ENCODE data around the gene ADGRL3. TPM values are rescaled to one million over a fixed set of nuclear protein-coding genes. Genes with fewer than 3 reads are reported as not detected.

Gene ADGRL3
- total and polyA plus RNA-seq, 4 donors: 0.07 to 1.7 (median 0.82) TPM

DNA sequence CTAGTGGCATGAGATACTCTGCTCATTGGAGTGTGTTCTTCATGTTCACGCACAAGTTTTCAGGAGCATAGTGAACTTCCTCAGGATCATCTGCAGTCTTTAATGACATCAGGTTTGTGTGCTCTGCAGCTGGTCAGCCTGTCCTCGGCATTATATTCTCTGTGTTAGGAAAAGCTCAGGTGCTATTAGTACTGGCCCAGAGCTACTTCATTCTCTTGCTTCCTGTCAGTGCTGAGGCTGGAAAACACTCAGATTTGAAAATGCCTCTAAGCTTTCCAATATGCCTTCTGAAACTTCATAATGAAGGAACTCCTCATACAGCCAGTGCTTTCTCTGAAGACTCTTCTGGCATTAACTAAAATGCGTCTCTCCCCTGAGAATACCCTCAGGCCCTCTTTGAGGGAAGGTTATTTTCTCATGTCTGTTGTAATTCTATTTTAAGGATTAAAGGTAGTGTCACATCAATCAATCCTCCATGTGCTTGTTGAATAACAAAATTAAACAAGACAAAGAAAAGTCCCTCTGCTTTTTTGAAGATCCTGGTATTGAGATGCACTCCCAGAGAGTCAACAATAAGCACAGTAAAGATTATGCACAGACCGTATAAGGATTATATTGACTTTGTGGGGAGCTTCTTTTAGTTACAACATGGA lies 666.4 kb downstream of the ADGRL3 start:
- Histone ChIP-seq H3K4me1 (ENCODE audit: control insufficient read depth in 4 of 4, insufficient read depth in 4 of 4, low read length in 3 of 4) (no peaks in the 10 kb centered on the region), H3K36me3 (ENCODE audit: control insufficient read depth in 4 of 4, insufficient read depth in 3 of 4, low read depth in 1 of 4, low read length in 3 of 4) (no peaks in the 10 kb centered on the region), H3K27me3 (ENCODE audit: control insufficient read depth in 4 of 4, insufficient read depth in 4 of 4, low read length in 3 of 4) (no peaks in the 10 kb centered on the region), H3K27ac (ENCODE audit: low read depth in 1 of 2, low read length in 2 of 2) (no peak overlapping the region), H3K4me3 (ENCODE audit: low read depth in 1 of 3, low read length in 3 of 3) (no peak overlapping the region), H3K9me3 (ENCODE audit: control insufficient read depth in 4 of 4, low read length in 3 of 4) (no peaks in the 10 kb centered on the region), H3K9ac (ENCODE audit: low read depth in 1 of 2, low read length in 2 of 2) (no peak overlapping the region)
- DNase-seq (ENCODE audit: low spot score): no peak
- TF ChIP-seq, protein P1, sequence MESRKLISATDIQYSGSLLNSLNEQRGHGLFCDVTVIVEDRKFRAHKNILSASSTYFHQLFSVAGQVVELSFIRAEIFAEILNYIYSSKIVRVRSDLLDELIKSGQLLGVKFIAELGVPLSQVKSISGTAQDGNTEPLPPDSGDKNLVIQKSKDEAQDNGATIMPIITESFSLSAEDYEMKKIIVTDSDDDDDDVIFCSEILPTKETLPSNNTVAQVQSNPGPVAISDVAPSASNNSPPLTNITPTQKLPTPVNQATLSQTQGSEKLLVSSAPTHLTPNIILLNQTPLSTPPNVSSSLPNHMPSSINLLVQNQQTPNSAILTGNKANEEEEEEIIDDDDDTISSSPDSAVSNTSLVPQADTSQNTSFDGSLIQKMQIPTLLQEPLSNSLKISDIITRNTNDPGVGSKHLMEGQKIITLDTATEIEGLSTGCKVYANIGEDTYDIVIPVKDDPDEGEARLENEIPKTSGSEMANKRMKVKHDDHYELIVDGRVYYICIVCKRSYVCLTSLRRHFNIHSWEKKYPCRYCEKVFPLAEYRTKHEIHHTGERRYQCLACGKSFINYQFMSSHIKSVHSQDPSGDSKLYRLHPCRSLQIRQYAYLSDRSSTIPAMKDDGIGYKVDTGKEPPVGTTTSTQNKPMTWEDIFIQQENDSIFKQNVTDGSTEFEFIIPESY (IDR thresholded peaks at IDR 0.05): no peak
- TF ChIP-seq, protein P2, sequence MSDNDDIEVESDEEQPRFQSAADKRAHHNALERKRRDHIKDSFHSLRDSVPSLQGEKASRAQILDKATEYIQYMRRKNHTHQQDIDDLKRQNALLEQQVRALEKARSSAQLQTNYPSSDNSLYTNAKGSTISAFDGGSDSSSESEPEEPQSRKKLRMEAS (IDR thresholded peaks at IDR 0.05): no peak
- TF ChIP-seq YY1 (IDR thresholded peaks at IDR 0.05) (no peak), RAD21 (IDR thresholded peaks at IDR 0.05) (no peak), SP1 (IDR thresholded peaks at IDR 0.05) (no peak), HNF4G (IDR thresholded peaks at IDR 0.05) (no peak), JUND (IDR thresholded peaks at IDR 0.05) (no peak), NR2F2 (IDR thresholded peaks at IDR 0.05) (no peak), RXRA (IDR thresholded peaks at IDR 0.05) (no peak)
- 78% methylated on average over 4 of the region's 4 CpGs for WGBS

GRCh38 chr4:61872983-61873382 lies 672.9 kb downstream of the ADGRL3 start:
- no peak overlapping the region for H3K27ac ChIP-seq (ENCODE audit: low read depth in 1 of 2, low read length in 2 of 2)
- DNase-seq (ENCODE audit: low spot score): no peak
- H3K36me3 ChIP-seq (ENCODE audit: control insufficient read depth in 4 of 4, insufficient read depth in 3 of 4, low read depth in 1 of 4, low read length in 3 of 4): peaks cover 0 to 1% (median 0%) of the 10 kb centered on the region in 4 donors
- H3K9ac ChIP-seq (ENCODE audit: low read depth in 1 of 2, low read length in 2 of 2): no peak overlapping the region
- TF ChIP-seq GABPA (IDR thresholded peaks at IDR 0.05 in 1 of 2, conservative IDR thresholded peaks at IDR 0.05 in 1 of 2) (no peak), RAD21 (IDR thresholded peaks at IDR 0.05) (no peak), EGR1 (IDR thresholded peaks at IDR 0.05; ENCODE audit: low read depth in 2 of 2) (no peak), FOXA2 (IDR thresholded peaks at IDR 0.05) (no peak), RXRA (IDR thresholded peaks at IDR 0.05) (no peak), JUND (IDR thresholded peaks at IDR 0.05) (no peak), NR2F2 (IDR thresholded peaks at IDR 0.05) (no peak), REST (IDR thresholded peaks at IDR 0.05) (no peak), TAF1 (conservative IDR thresholded peaks at IDR 0.05) (no peak)
- TF ChIP-seq, protein P3, sequence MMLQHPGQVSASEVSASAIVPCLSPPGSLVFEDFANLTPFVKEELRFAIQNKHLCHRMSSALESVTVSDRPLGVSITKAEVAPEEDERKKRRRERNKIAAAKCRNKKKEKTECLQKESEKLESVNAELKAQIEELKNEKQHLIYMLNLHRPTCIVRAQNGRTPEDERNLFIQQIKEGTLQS (IDR thresholded peaks at IDR 0.05): no peak
- no peak overlapping the region for H3K4me3 ChIP-seq (ENCODE audit: low read depth in 1 of 3, low read length in 3 of 3)
- WGBS: 69% methylated on average over 3 of the region's 3 CpGs
- peaks cover 0 to 1% (median 0%) of the 10 kb centered on the region in 4 donors for H3K4me1 ChIP-seq (ENCODE audit: control insufficient read depth in 4 of 4, insufficient read depth in 4 of 4, low read length in 3 of 4)
- H3K27me3 ChIP-seq (ENCODE audit: control insufficient read depth in 4 of 4, insufficient read depth in 4 of 4, low read length in 3 of 4): no peaks in the 10 kb centered on the region
- no peaks in the 10 kb centered on the region for H3K9me3 ChIP-seq (ENCODE audit: control insufficient read depth in 4 of 4, low read length in 3 of 4)

Measured in liver (tissue), 9 donors.